Stimulated activated naive CD8-positive, alpha-beta T cell treated with anti-CD3 and anti-CD28 coated beads, Interleukin-15, Interleukin-2, amounts not matched to agents 100 ng/mL and 50 ng/mL, for 24 hours (primary cell): ENCODE measurements around the gene CHN2.

Source experiments
- H3K27ac Mint-ChIP-seq: one replicate; pipeline ENCODE4 v1.8.0; 2021; ENCODE audit warnings: mild to moderate bottlenecking, mixed read lengths
- H3K27me3 Mint-ChIP-seq: one replicate; pipeline ENCODE4 v1.8.0; 2021; ENCODE audit warnings: mixed read lengths
- H3K36me3 Mint-ChIP-seq: one replicate; pipeline ENCODE4 v1.8.0; 2021; ENCODE audit warnings: low read depth, mixed read lengths
- H3K4me1 Mint-ChIP-seq: one replicate; pipeline ENCODE4 v1.8.0; 2021; ENCODE audit warnings: low read depth, mixed read lengths
- H3K4me3 Mint-ChIP-seq: one replicate; pipeline ENCODE4 v1.8.0; 2021; ENCODE audit warnings: mild to moderate bottlenecking, mixed read lengths
- H3K9me3 Mint-ChIP-seq: one replicate; pipeline ENCODE4 v1.8.0; 2021; ENCODE audit warnings: mixed read lengths

CHN2 gene

GRCh38 chr7:29415215-29415614, 220.6 kb downstream of the CHN2 start:
- Mint-ChIP-seq H3K27me3 (no peaks in the 10 kb centered on the region), H3K4me3 (no peak overlapping the region), H3K27ac (no peak overlapping the region), H3K9me3 (no peaks in the 10 kb centered on the region), H3K36me3 (no peaks in the 10 kb centered on the region), H3K4me1 (no peaks in the 10 kb centered on the region)

- Mint-ChIP-seq H3K27ac (no peak overlapping the region), H3K9me3 (no peaks in the 10 kb centered on the region), H3K4me1 (no peaks in the 10 kb centered on the region), H3K36me3 (no peaks in the 10 kb centered on the region), H3K27me3 (no peaks in the 10 kb centered on the region), H3K4me3 (no peak overlapping the region)
Measured at GRCh38 chr7:29416276-29416937, 221.8 kb downstream of the CHN2 start.

- Mint-ChIP-seq H3K4me1 (no peaks in the 10 kb centered on the region), H3K36me3 (no peaks in the 10 kb centered on the region), H3K9me3 (no peaks in the 10 kb centered on the region), H3K27me3 (no peaks in the 10 kb centered on the region), H3K4me3 (no peak overlapping the region), H3K27ac (no peak overlapping the region)
Measured at GRCh38 chr7:29416938-29417305, 222.3 kb downstream of the CHN2 start.

- Mint-ChIP-seq H3K36me3 (no peaks in the 10 kb centered on the region), H3K27ac (no peak overlapping the region), H3K27me3 (no peaks in the 10 kb centered on the region), H3K4me1 (no peaks in the 10 kb centered on the region), H3K4me3 (no peak overlapping the region), H3K9me3 (no peaks in the 10 kb centered on the region)
Measured at GRCh38 chr7:29418056-29418455, 223.5 kb downstream of the CHN2 start.

GRCh38 chr7:29418651-29419050, 224.1 kb downstream of the CHN2 start:
- peaks cover 2% of the 10 kb centered on the region for H3K27me3 Mint-ChIP-seq
- no peak overlapping the region for H3K4me3 Mint-ChIP-seq
- H3K27ac Mint-ChIP-seq = no peak overlapping the region
- H3K4me1 Mint-ChIP-seq = no peaks in the 10 kb centered on the region
- no peaks in the 10 kb centered on the region for H3K9me3 Mint-ChIP-seq
- no peaks in the 10 kb centered on the region for H3K36me3 Mint-ChIP-seq

GRCh38 chr7:29420011-29420410, 225.4 kb downstream of the CHN2 start:
- Mint-ChIP-seq H3K9me3 (no peaks in the 10 kb centered on the region), H3K4me3 (no peak overlapping the region), H3K27me3 (peaks cover 3% of the 10 kb centered on the region), H3K27ac (no peak overlapping the region), H3K36me3 (no peaks in the 10 kb centered on the region), H3K4me1 (no peaks in the 10 kb centered on the region)

GRCh38 chr7:29421010-29421956, 226.7 kb downstream of the CHN2 start:
- Mint-ChIP-seq H3K27me3 (peaks cover 3% of the 10 kb centered on the region), H3K9me3 (no peaks in the 10 kb centered on the region), H3K36me3 (no peaks in the 10 kb centered on the region), H3K4me3 (no peak overlapping the region), H3K27ac (no peak overlapping the region), H3K4me1 (no peaks in the 10 kb centered on the region)

GRCh38 chr7:29422829-29423228, 228.3 kb downstream of the CHN2 start:
- Mint-ChIP-seq H3K9me3 (no peaks in the 10 kb centered on the region), H3K27me3 (peaks cover 3% of the 10 kb centered on the region), H3K27ac (no peak overlapping the region), H3K36me3 (no peaks in the 10 kb centered on the region), H3K4me1 (no peaks in the 10 kb centered on the region), H3K4me3 (no peak overlapping the region)

GRCh38 chr7:29424295-29424983, 229.9 kb downstream of the CHN2 start:
- H3K27me3 Mint-ChIP-seq = peaks cover 3% of the 10 kb centered on the region
- H3K27ac Mint-ChIP-seq = no peak overlapping the region
- H3K4me1 Mint-ChIP-seq = no peaks in the 10 kb centered on the region
- H3K36me3 Mint-ChIP-seq = no peaks in the 10 kb centered on the region
- no peak overlapping the region for H3K4me3 Mint-ChIP-seq
- H3K9me3 Mint-ChIP-seq = no peaks in the 10 kb centered on the region

GRCh38 chr7:29424984-29425309, 230.4 kb downstream of the CHN2 start:
- Mint-ChIP-seq H3K36me3 (no peaks in the 10 kb centered on the region), H3K4me1 (no peaks in the 10 kb centered on the region), H3K27me3 (peaks cover 3% of the 10 kb centered on the region), H3K4me3 (no peak overlapping the region), H3K27ac (no peak overlapping the region), H3K9me3 (no peaks in the 10 kb centered on the region)

GRCh38 chr7:29426587-29426986, 232.0 kb downstream of the CHN2 start:
- H3K27ac Mint-ChIP-seq = no peak overlapping the region

GRCh38 chr7:29429401-29429800, 234.8 kb downstream of the CHN2 start:
- Mint-ChIP-seq H3K4me1 (no peaks in the 10 kb centered on the region), H3K9me3 (no peaks in the 10 kb centered on the region), H3K27ac (no peak overlapping the region), H3K27me3 (no peaks in the 10 kb centered on the region), H3K4me3 (no peak overlapping the region), H3K36me3 (no peaks in the 10 kb centered on the region)

More at GRCh38 chr7:29426587-29426986, 232.0 kb downstream of the CHN2 start:
- Mint-ChIP-seq H3K4me1 (no peaks in the 10 kb centered on the region), H3K9me3 (no peaks in the 10 kb centered on the region), H3K36me3 (no peaks in the 10 kb centered on the region), H3K4me3 (no peak overlapping the region), H3K27me3 (peaks cover 3% of the 10 kb centered on the region)

GRCh38 chr7:29430279-29430949, 235.8 kb downstream of the CHN2 start:
- no peaks in the 10 kb centered on the region for H3K9me3 Mint-ChIP-seq
- no peaks in the 10 kb centered on the region for H3K36me3 Mint-ChIP-seq
- no peaks in the 10 kb centered on the region for H3K27me3 Mint-ChIP-seq
- H3K27ac Mint-ChIP-seq = no peak overlapping the region
- H3K4me1 Mint-ChIP-seq = no peaks in the 10 kb centered on the region
- no peak overlapping the region for H3K4me3 Mint-ChIP-seq

- H3K27ac Mint-ChIP-seq = no peak overlapping the region
- no peaks in the 10 kb centered on the region for H3K9me3 Mint-ChIP-seq
- no peaks in the 10 kb centered on the region for H3K4me1 Mint-ChIP-seq
- no peaks in the 10 kb centered on the region for H3K27me3 Mint-ChIP-seq
- no peak overlapping the region for H3K4me3 Mint-ChIP-seq
- no peaks in the 10 kb centered on the region for H3K36me3 Mint-ChIP-seq
Measured at GRCh38 chr7:29431686-29432085, 237.1 kb downstream of the CHN2 start.

GRCh38 chr7:29432721-29433120, 238.1 kb downstream of the CHN2 start:
- no peaks in the 10 kb centered on the region for H3K9me3 Mint-ChIP-seq
- no peak overlapping the region for H3K27ac Mint-ChIP-seq
- no peak overlapping the region for H3K4me3 Mint-ChIP-seq
- no peaks in the 10 kb centered on the region for H3K4me1 Mint-ChIP-seq
- no peaks in the 10 kb centered on the region for H3K36me3 Mint-ChIP-seq
- H3K27me3 Mint-ChIP-seq = no peaks in the 10 kb centered on the region
